Lung (tissue), 12 donors: ENCODE results near the gene TIAM2. TPM values are rescaled to one million over a fixed set of nuclear protein-coding genes. Genes with fewer than 3 reads are reported as not detected.

Experiments used
- ATAC-seq: fragments of 200-7000 bp; cut with Tn5 transposase; one replicate; pipeline ENCODE4 v1.9.1; 2020; ENCODE audit warnings: moderate number of reproducible peaks; ENCODE audit not compliant: insufficient read depth, low FRiP score
- DNase-seq, 3 donors: peaks; one replicate each; pipeline ENCODE4 v3.0.0-alpha.2; 2013 to 2017
- H3K27ac ChIP-seq, 2 donors: one replicate each; pipeline ENCODE4 v1.5.1; 2013; ENCODE audit warnings: mild to moderate bottlenecking in 2 of 2, moderate library complexity in 2 of 2, control low read depth in 1 of 2, inconsistent platforms in 1 of 2, low read depth in 1 of 2, low read length in 1 of 2
- H3K27me3 ChIP-seq, 3 donors: one replicate each; pipeline ENCODE4 v1.5.1; 2013; ENCODE audit warnings: low read length in 2 of 3; ENCODE audit not compliant: control insufficient read depth in 3 of 3, insufficient read depth in 3 of 3
- H3K36me3 ChIP-seq, 4 donors: one replicate each; pipeline ENCODE4 v1.5.1; 2013; ENCODE audit warnings: low read length in 4 of 4, mild to moderate bottlenecking in 1 of 4, moderate library complexity in 1 of 4; ENCODE audit not compliant: control insufficient read depth in 4 of 4, insufficient read depth in 4 of 4
- H3K4me1 ChIP-seq, 5 donors: one replicate each; pipeline ENCODE4 v1.5.1; 2013; ENCODE audit warnings: low read length in 5 of 5, mild to moderate bottlenecking in 2 of 5, moderate library complexity in 1 of 5; ENCODE audit not compliant: control insufficient read depth in 5 of 5, insufficient read depth in 5 of 5
- H3K4me3 ChIP-seq: one replicate; pipeline ENCODE4 v1.5.1; 2013; ENCODE audit warnings: mild to moderate bottlenecking, control low read depth, moderate library complexity
- H3K9ac ChIP-seq, 2 donors: one replicate each; pipeline ENCODE4 v1.5.1; 2013; ENCODE audit warnings: low read length in 2 of 2, control low read depth in 1 of 2; ENCODE audit not compliant: insufficient read depth in 1 of 2
- H3K9me3 ChIP-seq, 4 donors: one replicate each; pipeline ENCODE4 v1.5.1; 2013; ENCODE audit warnings: low read length in 3 of 4, mild to moderate bottlenecking in 1 of 4, moderate library complexity in 1 of 4; ENCODE audit not compliant: control insufficient read depth in 4 of 4, insufficient read depth in 3 of 4
- WGBS, 2 donors: extraction: QIAGEN DNeasy Blood & Tissue Kit; methylation state at CpG; one replicate each; pipeline ENCODE4 v1.1.7; 2013; 5-methylcytosine and 5-hydroxymethylcytosine counted together
- polyA plus RNA-seq, 2 donors: library from polyadenylated mRNA; stranded (reverse); fragments of 200-250 nt; gene quantifications; one replicate each; pipeline ENCODE4 v1.2.1, GENCODE V29; 2013
- total RNA-seq, 2 donors: library from RNA; depleted of rRNA in 1 of 2; stranded (reverse); fragments of >200 nt in 1 of 2; gene quantifications; one replicate each; pipeline ENCODE4 v1.2.1, GENCODE V29; 2014 to 2021
- TF ChIP-seq, protein P1 (sequence below): IDR thresholded peaks from 2 replicates; pipeline ENCODE4 v1.5.1; 2012; ENCODE audit warnings: mild to moderate bottlenecking; ENCODE audit errors: control extremely low read depth, extremely low read depth
- donor health status: control.
- donor health status: control.
- donor health status: Bipolar disorder and iron deficiency.
- donor health status: healthy.
- donor health status: DM: yes; HTN: yes; CAD: no.

TIAM2 gene
- total and polyA plus RNA-seq, 4 donors, result 1.8 to 17.5 (median 4.1) TPM

DNA sequence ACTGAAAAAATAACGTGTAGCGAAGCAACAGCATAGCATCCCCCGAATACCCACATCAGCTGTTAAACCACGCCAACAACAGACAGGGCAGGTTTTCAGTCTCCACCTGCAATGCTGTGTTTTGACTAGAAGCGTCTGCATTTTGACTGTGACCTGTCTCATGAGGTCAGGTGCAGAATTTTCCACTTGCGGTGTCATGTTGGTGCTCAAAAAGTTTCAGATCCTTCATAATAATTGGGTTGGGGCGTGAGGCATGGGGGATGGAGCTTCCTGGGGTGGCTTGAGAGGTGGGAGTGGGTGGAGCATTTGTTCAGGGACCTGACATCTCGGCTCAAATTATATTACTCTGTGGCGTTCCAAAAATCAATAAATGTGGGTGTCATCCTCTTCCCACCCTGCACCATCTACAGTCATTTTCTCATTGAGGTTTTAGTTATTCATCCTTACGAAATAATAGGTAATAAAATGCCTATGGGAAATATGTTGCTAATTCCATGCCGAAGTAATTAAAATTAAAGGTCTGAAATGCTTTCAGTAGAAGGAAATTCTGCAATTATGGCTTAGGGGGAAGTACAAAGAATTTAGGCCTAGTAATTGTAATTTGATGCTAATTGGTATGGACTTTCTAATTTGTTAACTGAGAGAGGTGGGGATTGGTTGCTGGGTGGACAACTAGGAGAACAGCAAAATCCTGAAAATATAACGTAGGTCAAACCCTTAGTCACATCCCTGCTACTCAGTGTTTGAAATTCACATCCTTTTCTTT, 81.0 kb downstream of the TIAM2 start:
- TF ChIP-seq, protein P1, sequence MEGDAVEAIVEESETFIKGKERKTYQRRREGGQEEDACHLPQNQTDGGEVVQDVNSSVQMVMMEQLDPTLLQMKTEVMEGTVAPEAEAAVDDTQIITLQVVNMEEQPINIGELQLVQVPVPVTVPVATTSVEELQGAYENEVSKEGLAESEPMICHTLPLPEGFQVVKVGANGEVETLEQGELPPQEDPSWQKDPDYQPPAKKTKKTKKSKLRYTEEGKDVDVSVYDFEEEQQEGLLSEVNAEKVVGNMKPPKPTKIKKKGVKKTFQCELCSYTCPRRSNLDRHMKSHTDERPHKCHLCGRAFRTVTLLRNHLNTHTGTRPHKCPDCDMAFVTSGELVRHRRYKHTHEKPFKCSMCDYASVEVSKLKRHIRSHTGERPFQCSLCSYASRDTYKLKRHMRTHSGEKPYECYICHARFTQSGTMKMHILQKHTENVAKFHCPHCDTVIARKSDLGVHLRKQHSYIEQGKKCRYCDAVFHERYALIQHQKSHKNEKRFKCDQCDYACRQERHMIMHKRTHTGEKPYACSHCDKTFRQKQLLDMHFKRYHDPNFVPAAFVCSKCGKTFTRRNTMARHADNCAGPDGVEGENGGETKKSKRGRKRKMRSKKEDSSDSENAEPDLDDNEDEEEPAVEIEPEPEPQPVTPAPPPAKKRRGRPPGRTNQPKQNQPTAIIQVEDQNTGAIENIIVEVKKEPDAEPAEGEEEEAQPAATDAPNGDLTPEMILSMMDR, result no peak
- Histone ChIP-seq H3K9ac (no peak overlapping the region), H3K27me3 (no peaks in the 10 kb centered on the region), H3K9me3 (no peaks in the 10 kb centered on the region), H3K36me3 (no peaks in the 10 kb centered on the region), H3K27ac (no peak overlapping the region), H3K4me1 (peaks cover 0 to 5% (median 0%) of the 10 kb centered on the region in 5 donors), H3K4me3 (no peak overlapping the region)
- no peak for ATAC-seq
- no peak for DNase-seq
- 92 to 93% methylated on average over 12 of the region's 12 CpGs for WGBS, 2 donors

DNA sequence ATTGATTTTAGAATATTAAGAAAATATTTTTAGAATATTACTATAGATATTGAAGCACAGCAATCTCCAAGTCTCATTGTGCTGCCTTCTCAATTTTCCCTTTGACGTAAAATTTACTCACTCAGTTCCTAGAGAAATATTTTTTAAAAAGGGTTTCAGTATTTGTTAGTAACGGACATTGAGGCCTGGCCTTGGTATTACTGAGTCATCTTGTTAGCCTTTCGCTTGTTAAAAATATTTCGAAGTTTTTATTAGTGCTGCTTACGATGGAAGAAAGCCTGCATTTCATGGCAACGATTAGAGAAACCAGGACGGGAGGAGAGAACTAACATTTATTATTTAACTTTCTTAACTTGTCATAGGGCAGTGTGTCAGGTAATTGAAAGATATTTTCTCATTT, 82.2 kb downstream of the TIAM2 start:
- TF ChIP-seq, protein P1, result no peak
- no peaks in the 10 kb centered on the region for H3K27me3 ChIP-seq
- no peak overlapping the region for H3K9ac ChIP-seq
- 92 to 94% methylated on average over 7 of the region's 7 CpGs for WGBS, 2 donors
- ATAC-seq (no peak), DNase-seq (no peak)
- no peak overlapping the region for H3K27ac ChIP-seq
- H3K4me3 ChIP-seq, result no peak overlapping the region
- peaks cover 0 to 5% (median 0%) of the 10 kb centered on the region in 5 donors for H3K4me1 ChIP-seq
- H3K36me3 ChIP-seq, result no peaks in the 10 kb centered on the region
- H3K9me3 ChIP-seq, result no peaks in the 10 kb centered on the region

DNA sequence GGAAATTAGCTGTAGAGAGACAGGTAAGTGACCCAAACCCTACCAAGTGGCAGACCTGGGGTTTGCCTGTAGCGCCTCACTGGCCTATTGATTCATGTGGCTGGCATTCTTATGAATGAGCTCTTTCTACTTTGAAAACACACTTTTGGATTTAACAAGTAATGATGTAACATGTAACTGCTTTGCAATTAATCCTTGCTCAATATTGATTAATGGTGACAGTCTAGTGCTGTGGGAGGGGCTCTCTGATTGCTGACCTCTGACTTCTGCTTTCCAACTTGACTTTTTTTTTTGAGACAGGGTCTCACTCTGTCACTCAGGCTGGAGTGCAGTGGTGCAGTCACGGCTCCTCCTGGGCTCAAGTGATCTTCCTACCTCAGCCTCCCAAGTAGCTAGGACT, 82.7 kb downstream of the TIAM2 start:
- no peaks in the 10 kb centered on the region for H3K36me3 ChIP-seq
- no peaks in the 10 kb centered on the region for H3K9me3 ChIP-seq
- WGBS, 2 donors, result 92 to 93% methylated on average over 2 of the region's 2 CpGs
- no peaks in the 10 kb centered on the region for H3K27me3 ChIP-seq
- no peak overlapping the region for H3K4me3 ChIP-seq
- peaks cover 0 to 5% (median 0%) of the 10 kb centered on the region in 5 donors for H3K4me1 ChIP-seq
- no peak overlapping the region for H3K27ac ChIP-seq
- ATAC-seq, result no peak
- TF ChIP-seq, protein P1, result no peak
- H3K9ac ChIP-seq, result no peak overlapping the region
- DNase-seq, result no peak

DNA sequence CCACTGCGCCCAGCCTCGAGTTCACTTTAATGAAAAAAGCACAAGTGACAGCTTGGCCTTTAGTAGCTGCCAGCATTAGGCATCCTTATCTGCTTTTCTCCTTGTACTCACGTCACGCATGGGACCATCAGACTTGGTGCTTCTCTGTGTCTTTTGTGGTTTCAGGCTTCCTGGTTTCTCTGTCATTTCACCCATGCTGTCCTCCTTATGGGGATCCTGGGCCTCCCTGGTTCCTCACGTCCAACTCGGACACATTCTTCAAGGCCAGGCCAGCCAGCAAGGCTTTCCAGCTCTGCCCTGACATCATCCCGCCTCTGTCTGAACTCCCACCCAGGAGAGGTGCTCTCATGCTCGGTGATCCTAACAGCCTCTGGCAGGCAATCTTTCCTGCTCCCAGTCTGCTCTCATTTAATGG, 83.2 kb downstream of the TIAM2 start:
- TF ChIP-seq, protein P1, result no peak
- WGBS, 2 donors, result 56 to 81% methylated on average over 8 of the region's 8 CpGs

More for the DNA sequence above, 83.2 kb downstream of the TIAM2 start:
- no peak for ATAC-seq
- no peak overlapping the region for H3K4me3 ChIP-seq
- no peaks in the 10 kb centered on the region for H3K36me3 ChIP-seq
- H3K27ac ChIP-seq, result no peak overlapping the region
- peaks cover 0 to 5% (median 0%) of the 10 kb centered on the region in 5 donors for H3K4me1 ChIP-seq
- no peaks in the 10 kb centered on the region for H3K27me3 ChIP-seq
- no peak for DNase-seq
- H3K9ac ChIP-seq, result no peak overlapping the region
- H3K9me3 ChIP-seq, result no peaks in the 10 kb centered on the region
